ENCODE data around the gene DSPP.
"Not testable (repeated sequence)": the region's sequence is repeated elsewhere in the genome, so short reads cannot be mapped to it uniquely, and the experiment has no call there.

Gene DSPP

GRCh38 chr4:87608229-87608628 lies at the start of gene DSPP:
DSPP (plus strand) TSS chr4:87608529; CDS start chr4:87610909, 2,380 bp downstream.
- no peak for DNase-seq

- no peak for DNase-seq
Measured at GRCh38 chr4:87559090-87559837, 49.1 kb upstream of the DSPP start.

GRCh38 chr4:87560802-87561201 lies 47.5 kb upstream of the DSPP start:
- DNase-seq: no peak

- DNase-seq: no peak
Measured at GRCh38 chr4:87565746-87566145, 42.6 kb upstream of the DSPP start.

- no peak for DNase-seq
Measured at GRCh38 chr4:87566276-87566675, 42.1 kb upstream of the DSPP start.

- no peak for DNase-seq
Measured at GRCh38 chr4:87567191-87567590, 41.1 kb upstream of the DSPP start.

- DNase-seq: no peak
Measured at GRCh38 chr4:87570290-87570805, 38.0 kb upstream of the DSPP start.

- DNase-seq: not testable (repeated sequence)
Measured at GRCh38 chr4:87574376-87574775, 34.0 kb upstream of the DSPP start.

GRCh38 chr4:87574996-87575395 lies 33.3 kb upstream of the DSPP start:
- DNase-seq: no peak

- DNase-seq: no peak
Measured at GRCh38 chr4:87575408-87575807, 32.9 kb upstream of the DSPP start.

- DNase-seq: no peak
Measured at GRCh38 chr4:87575983-87576382, 32.3 kb upstream of the DSPP start.

- DNase-seq: no peak
Measured at GRCh38 chr4:87579478-87579877, 28.9 kb upstream of the DSPP start.

GRCh38 chr4:87580057-87580456 lies 28.3 kb upstream of the DSPP start:
- DNase-seq: no peak

GRCh38 chr4:87584222-87584908 lies 24.0 kb upstream of the DSPP start:
- DNase-seq: no peak

- peak; percentile 91 for DNase-seq
Measured at GRCh38 chr4:87589531-87589930, 18.8 kb upstream of the DSPP start.

- DNase-seq: no peak
Measured at GRCh38 chr4:87592124-87592523, 16.2 kb upstream of the DSPP start.

GRCh38 chr4:87601361-87601760 lies 7.0 kb upstream of the DSPP start:
- no peak for DNase-seq

- no peak for DNase-seq
Measured at GRCh38 chr4:87614292-87614890, 6.1 kb downstream of the DSPP start.

- DNase-seq: no peak
Measured at GRCh38 chr4:87616268-87616667, 7.9 kb downstream of the DSPP start.

GRCh38 chr4:87620086-87620485 lies 11.8 kb downstream of the DSPP start:
- DNase-seq: no peak

- no peak for DNase-seq
Measured at GRCh38 chr4:87620491-87620890, 12.2 kb downstream of the DSPP start.

GRCh38 chr4:87622303-87622702 lies 14.0 kb downstream of the DSPP start:
- no peak for DNase-seq

GRCh38 chr4:87624698-87625097 lies 16.4 kb downstream of the DSPP start:
- DNase-seq: no peak

GRCh38 chr4:87631668-87632067 lies 23.3 kb downstream of the DSPP start:
- no peak for DNase-seq
